Heart left ventricle (tissue), 13 donors: ENCODE results near the gene FANCE.

Source experiments
- CTCF ChIP-seq, 12 donors: fragments of 200-600 bp; sonication (generic) in 4 of 12; IDR thresholded peaks; one replicate each; pipeline versions ENCODE4 v1.5.0 to v1.8.0; 2018 to 2022; ENCODE audit warnings: antibody characterized with exemption in 12 of 12, mild to moderate bottlenecking in 5 of 12
- POLR2A ChIP-seq, 2 donors: fragments of 450-650 bp; IDR thresholded peaks; one replicate each; pipeline ENCODE4 v1.6.1; 2017; ENCODE audit warnings: antibody characterized with exemption in 2 of 2, mild to moderate bottlenecking in 2 of 2, moderate library complexity in 2 of 2
- donor health status: ischemic (EF 13 %, LVEDD 7.1; RV severe dilation, severe dysfunction).
- donor health status: DM: no; HTN: yes; CAD: no.
- donor health status: DM: no; HTN: no; CAD: no.
- donor health status: ischemic (EF 25% LVEDD 6.9; RV normal size, moderate dysfunction).
- donor health status: ischemic (EF 25% LVEDD 5.7; RV mildly dilated, moderate dysfunction).
- donor health status: ischemic (EF 35%, LVEDD 5.7; RV mildly dilated, moderate dysfunction).
- donor health status: nonischemic (EF 11% LVEDD 7.7; RV severe dilation, severe dysfunction).
- donor health status: DM: yes; HTN: yes; CAD: no.
- donor health status: PGD.
- donor health status: ischemic (EF 29% LVEDD 5.4; RV normal size, mild dysfunction).
- donor health status: nonischemic (EF 23%, LVEDD 6.1; RV moderate dilation, normal function).

- TF ChIP-seq POLR2A (IDR thresholded peaks at IDR 0.05) (no peak), CTCF (IDR thresholded peaks at IDR 0.05) (no peak)
Measured at GRCh38 chr6:35501784-35502183, 49.6 kb downstream of the FANCE start.
